Activated B cell treated with CpG ODN at 0.5 μM for 24 hours (primary cell): ENCODE results near the gene RALGAPA2. TPM values are rescaled to one million over a fixed set of nuclear protein-coding genes. Genes with fewer than 3 reads are reported as not detected.

Source experiments
- ATAC-seq: fragments of 200-7000 bp; cut with Tn5 transposase; one replicate; pipeline ENCODE4 v1.10.0; 2021; ENCODE audit warnings: low read depth, mild to moderate bottlenecking, moderate library complexity
- CTCF ChIA-PET: fragments of 350-600 bp; sonication (Branson Sonifier 250); formaldehyde crosslinking; loops from one replicate; lab custom pipeline; 2021; ENCODE audit warnings: antibody characterized with exemption; lab: Charles Lee
- POLR2A ChIA-PET: fragments of 350-600 bp; sonication (Branson Sonifier 250); formaldehyde crosslinking; loops from one replicate; lab custom pipeline; 2021; ENCODE audit warnings: antibody characterized with exemption; lab: Charles Lee
- DNase-seq: peaks from one replicate; pipeline ENCODE4 v3.0.0; 2022
- H3K27ac Mint-ChIP-seq: one replicate; pipeline ENCODE4 v1.8.0; 2020; ENCODE audit warnings: mixed read lengths
- H3K27me3 Mint-ChIP-seq: one replicate; pipeline ENCODE4 v1.8.0; 2021; ENCODE audit warnings: mixed read lengths
- H3K36me3 Mint-ChIP-seq: one replicate; pipeline ENCODE4 v1.8.0; 2021; ENCODE audit warnings: low read depth, mixed read lengths
- H3K4me1 Mint-ChIP-seq: one replicate; pipeline ENCODE4 v1.8.0; 2021; ENCODE audit warnings: mixed read lengths
- H3K4me3 Mint-ChIP-seq: one replicate; pipeline ENCODE4 v1.8.0; 2020; ENCODE audit warnings: mild to moderate bottlenecking, mixed read lengths
- H3K9me3 Mint-ChIP-seq: one replicate; pipeline ENCODE4 v1.8.0; 2020; ENCODE audit warnings: mixed read lengths
- CTCF ChIP-seq: fragments of 200-600 bp; IDR thresholded peaks from one replicate; pipeline ENCODE4 v1.8.0; 2022; ENCODE audit warnings: antibody characterized with exemption, mild to moderate bottlenecking
- intact Hi-C: fragments of 100-400 bp; cut with micrococcal nuclease; formaldehyde crosslinking; loops from one replicate; pipeline ENCODE4 v1.15.1; 2024
- total RNA-seq: library from RNA; stranded (reverse); gene quantifications from 2 replicates; pipeline ENCODE4 v1.2.3, GENCODE V29; 2022

RALGAPA2 gene
- total RNA-seq, 1 donor from 2014 or later = 19.2 TPM

- intact Hi-C loops = loop anchor here (5.0 to 10.0 kb wide), 2 partner anchors 591 to 887 kb away; partner anchors contain the start of gene XRN2
- POLR2A ChIA-PET = no interaction called here
- peak; percentile 21 for DNase-seq
These were observed 1.0 kb downstream of the RALGAPA2 start for GRCh38 chr20:20711413-20711812.

GRCh38 chr20:20710443-20711315, 1.8 kb downstream of the RALGAPA2 start:
- intact Hi-C loops = loop anchor here (5.0 to 10.0 kb wide), 2 partner anchors 592 to 886 kb away; partner anchors contain the start of gene XRN2
- Mint-ChIP-seq H3K9me3 (no peaks in the 10 kb centered on the region), H3K27ac (peak overlapping the region; percentile 67), H3K27me3 (no peaks in the 10 kb centered on the region), H3K4me1 (peaks cover 26% of the 10 kb centered on the region), H3K36me3 (peaks cover 4% of the 10 kb centered on the region), H3K4me3 (peak overlapping the region; percentile 84)
- TF ChIP-seq CTCF = no peak
- POLR2A ChIA-PET = no interaction called here
- DNase-seq (no peak), ATAC-seq (no peak)
- CTCF ChIA-PET = no interaction called here

More at GRCh38 chr20:20711413-20711812, 1.0 kb downstream of the RALGAPA2 start:
- CTCF ChIA-PET = no interaction called here
- peak overlapping the region; percentile 79 for H3K27ac Mint-ChIP-seq
- H3K4me1 Mint-ChIP-seq = peaks cover 26% of the 10 kb centered on the region
- H3K36me3 Mint-ChIP-seq = peaks cover 4% of the 10 kb centered on the region
- TF ChIP-seq CTCF = no peak
- H3K27me3 Mint-ChIP-seq = no peaks in the 10 kb centered on the region
- H3K4me3 Mint-ChIP-seq = peak overlapping the region; percentile 84
- no peaks in the 10 kb centered on the region for H3K9me3 Mint-ChIP-seq
- ATAC-seq = no peak

- no peak overlapping the region for H3K27ac Mint-ChIP-seq
- peaks cover 26% of the 10 kb centered on the region for H3K4me1 Mint-ChIP-seq
- TF ChIP-seq CTCF = no peak
- no peak overlapping the region for H3K4me3 Mint-ChIP-seq
- intact Hi-C loops = loop anchor here (5.0 to 10.0 kb wide), 2 partner anchors 592 to 885 kb away; partner anchors contain the start of gene XRN2
- DNase-seq (no peak), ATAC-seq (no peak)
- POLR2A ChIA-PET = no interaction called here
- no peaks in the 10 kb centered on the region for H3K9me3 Mint-ChIP-seq
- H3K36me3 Mint-ChIP-seq = peaks cover 4% of the 10 kb centered on the region
- CTCF ChIA-PET = no interaction called here
- H3K27me3 Mint-ChIP-seq = no peaks in the 10 kb centered on the region
These were observed 2.6 kb downstream of the RALGAPA2 start for GRCh38 chr20:20709887-20710286.

GRCh38 chr20:20706285-20706684, 6.2 kb downstream of the RALGAPA2 start:
- ATAC-seq = no peak
- ChIA-PET CTCF (no interaction called here), POLR2A (no interaction called here)
- intact Hi-C loops = no loop called here
- Mint-ChIP-seq H3K27me3 (no peaks in the 10 kb centered on the region), H3K4me1 (peaks cover 21% of the 10 kb centered on the region), H3K36me3 (no peaks in the 10 kb centered on the region), H3K4me3 (no peak overlapping the region), H3K27ac (no peak overlapping the region), H3K9me3 (no peaks in the 10 kb centered on the region)
- DNase-seq = no peak
- TF ChIP-seq CTCF = no peak
